GM19025 (cell line): ENCODE measurements around the gene WRAP73.
"Not testable (repeated sequence)": the region's sequence is repeated elsewhere in the genome, so short reads cannot be mapped to it uniquely, and the experiment has no call there.

ENCODE experiments used
- ATAC-seq: cut with Tn5 transposase; IDR thresholded peaks from one replicate; pipeline ENCODE4 v1.9.1; 2021; ENCODE audit warnings: mild to moderate bottlenecking, low read depth, moderate library complexity; ENCODE audit not compliant: unreplicated experiment

Gene WRAP73

GRCh38 chr1:3632716-3633343 is 17.1 kb downstream of the WRAP73 start:
- ATAC-seq: no peak

GRCh38 chr1:3632298-3632697 is 17.6 kb downstream of the WRAP73 start:
- no peak for ATAC-seq

DNA sequence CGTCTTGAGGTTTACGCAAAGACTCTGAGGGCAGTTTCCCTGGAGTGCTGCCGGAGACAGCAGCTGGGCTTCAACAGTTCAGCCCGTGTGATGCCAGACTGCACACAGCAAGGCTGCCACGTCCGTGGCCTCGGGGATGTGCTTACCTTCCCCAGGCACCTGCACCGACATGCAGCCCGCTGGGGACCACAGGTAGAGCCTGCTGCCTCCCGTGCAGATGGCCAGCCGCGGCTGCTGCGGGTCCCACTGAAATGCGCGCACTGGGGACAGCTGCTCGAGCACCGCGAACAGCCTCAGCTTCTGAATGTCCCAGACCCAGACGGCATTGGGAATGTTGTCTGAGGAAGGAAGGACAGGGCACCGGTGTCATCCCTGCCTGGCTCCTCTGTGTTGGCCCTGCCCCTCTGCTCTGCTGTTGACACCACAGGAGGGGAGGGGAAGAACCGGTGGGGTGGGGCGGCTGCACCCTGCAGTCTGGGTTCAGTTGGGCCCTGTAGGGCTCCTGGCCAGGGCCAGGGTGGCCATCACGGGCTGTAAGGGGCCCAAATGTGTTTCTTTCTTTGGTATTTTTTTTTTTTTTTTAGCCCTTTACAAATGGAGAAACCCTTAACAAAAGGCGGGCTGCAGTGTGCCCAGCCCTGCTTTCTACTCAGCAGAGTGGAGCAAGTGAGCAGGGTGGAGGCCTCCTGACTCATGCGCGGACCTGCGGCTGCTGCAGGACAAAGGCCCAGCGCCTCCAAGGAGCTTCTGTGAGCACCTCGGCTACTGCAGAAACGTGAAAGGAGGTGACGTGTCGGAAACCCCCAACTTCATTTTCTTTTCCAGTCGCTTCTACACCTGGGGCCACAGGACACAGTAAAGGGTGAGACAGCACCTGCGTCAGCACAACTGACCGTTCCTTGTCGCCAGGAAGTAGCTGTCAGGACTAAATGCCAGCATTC is 18.3 kb downstream of the WRAP73 start:
- ATAC-seq: no peak

DNA sequence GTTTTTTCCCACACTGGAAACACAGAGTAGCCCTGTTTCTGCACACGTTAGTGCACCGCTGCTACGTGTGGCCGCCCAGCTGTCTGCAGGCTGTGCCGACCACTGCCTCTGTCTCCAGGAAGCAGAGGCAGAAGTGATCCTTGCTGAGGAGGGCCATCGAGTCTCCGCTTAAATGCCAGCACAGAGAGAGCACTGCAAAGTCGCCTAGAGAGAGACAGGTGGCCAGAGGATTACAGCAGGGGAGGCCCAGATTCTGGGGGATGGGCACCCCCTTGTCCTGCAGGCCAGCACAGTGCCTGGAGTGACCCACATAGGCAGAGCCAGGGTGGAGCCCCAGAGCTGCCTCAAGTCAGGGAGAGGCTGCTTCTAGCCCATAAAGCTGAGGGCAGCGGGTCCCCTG is 19.0 kb downstream of the WRAP73 start:
- no peak for ATAC-seq

DNA sequence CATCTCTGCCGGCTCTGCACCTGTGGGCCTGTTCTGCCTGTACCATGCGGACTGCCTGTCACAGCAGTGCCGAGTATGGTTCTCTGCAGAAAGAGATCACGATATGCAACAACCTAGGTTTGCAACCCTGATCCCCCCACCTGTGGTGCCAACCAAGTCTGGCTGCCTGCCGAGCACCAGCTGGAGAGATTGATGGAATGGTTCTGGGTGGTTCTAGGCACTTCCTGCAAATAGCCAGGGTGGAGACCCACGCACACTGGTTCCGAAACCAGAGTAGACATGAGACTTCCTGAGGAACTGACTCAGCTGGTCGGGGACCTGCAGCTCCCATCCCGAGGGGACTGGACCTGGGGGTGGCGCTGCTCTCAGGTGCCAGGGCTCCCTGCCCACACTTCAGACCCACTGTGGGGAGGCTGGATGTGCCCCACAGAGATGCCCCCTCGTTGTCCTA is 19.7 kb downstream of the WRAP73 start:
- ATAC-seq: no peak

DNA sequence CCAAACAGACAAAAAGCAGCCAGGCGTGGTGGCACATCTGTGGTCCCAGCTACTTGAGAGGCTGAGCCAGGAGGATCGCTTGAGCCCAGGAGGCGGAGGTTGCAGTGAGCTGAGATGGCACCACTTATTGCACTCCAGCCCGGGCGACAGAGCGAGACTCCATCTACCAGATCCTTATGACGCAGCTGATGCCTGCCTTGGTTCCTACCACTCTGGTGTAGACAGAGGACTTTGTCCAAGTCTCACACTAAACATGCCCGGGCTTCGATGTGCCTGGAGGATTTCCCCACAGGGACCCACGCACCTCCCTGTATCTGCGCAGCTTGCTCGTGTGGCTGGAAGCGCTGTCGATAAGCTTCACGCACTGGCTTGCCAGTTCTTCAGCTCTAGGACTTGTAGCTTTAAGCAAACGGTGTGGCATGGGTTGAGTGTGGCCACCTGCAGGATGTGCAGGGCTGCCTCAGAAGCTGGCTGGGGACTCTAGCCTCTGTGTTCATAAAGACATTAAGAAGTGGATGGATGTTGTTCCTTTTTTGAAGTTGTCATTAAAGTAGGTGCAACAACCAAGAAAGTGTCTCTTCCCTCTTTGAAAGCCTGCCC is 20.2 kb downstream of the WRAP73 start:
- ATAC-seq: no peak

DNA sequence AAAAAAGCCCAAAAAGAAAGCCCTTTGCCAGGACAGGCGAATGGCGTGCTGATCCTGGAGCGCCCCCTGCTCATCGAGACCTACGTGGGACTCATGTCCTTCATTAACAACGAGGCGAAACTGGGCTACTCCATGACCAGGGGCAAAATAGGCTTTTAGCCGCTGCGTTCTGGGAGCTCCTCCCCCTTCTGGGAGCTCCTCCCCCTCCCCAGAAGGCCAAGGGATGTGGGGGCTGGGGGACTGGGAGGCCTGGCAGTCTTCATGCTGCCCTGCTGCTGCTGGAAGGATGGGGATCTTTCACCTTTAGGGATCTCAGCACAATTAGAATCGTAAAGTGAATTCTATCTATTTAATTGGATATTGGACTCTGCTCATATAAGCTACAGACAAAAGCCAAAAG is 21.5 kb downstream of the WRAP73 start:
- ATAC-seq: no peak

DNA sequence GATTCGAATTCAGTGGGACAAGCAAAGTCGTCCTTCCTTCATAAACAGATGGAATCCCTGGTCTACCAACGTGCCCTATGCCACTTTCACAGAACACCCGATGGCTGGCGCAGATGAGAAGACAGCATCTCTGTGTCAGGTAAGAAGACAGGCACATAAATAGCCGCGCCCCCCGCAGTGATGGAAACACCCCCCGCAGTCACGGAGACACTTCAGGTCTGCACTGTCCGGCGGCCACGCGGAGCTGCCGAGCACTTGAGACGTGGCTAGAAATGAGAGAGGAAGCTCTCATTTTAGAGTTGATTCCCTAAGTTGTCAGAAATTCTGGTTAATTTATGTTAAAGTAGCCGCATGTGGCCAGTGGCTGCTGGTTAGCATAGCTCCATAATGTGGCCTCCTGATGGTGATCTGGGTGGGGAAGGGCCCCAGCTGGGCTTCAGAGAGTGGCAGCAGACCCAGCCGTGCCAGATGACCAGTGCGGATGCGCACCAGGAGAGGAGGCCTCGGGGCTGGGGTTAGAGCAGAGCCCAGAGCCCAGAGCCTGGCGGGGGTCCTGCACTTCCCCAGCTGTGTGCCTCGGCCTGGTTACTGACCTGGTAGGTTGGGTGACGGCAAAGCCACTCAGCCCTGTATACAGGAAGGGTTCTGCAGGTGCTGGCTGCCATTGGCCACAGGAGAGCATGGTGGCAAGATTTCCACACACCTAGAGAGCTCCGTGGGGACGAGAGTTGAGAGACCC is 22.2 kb downstream of the WRAP73 start:
- no peak for ATAC-seq

DNA sequence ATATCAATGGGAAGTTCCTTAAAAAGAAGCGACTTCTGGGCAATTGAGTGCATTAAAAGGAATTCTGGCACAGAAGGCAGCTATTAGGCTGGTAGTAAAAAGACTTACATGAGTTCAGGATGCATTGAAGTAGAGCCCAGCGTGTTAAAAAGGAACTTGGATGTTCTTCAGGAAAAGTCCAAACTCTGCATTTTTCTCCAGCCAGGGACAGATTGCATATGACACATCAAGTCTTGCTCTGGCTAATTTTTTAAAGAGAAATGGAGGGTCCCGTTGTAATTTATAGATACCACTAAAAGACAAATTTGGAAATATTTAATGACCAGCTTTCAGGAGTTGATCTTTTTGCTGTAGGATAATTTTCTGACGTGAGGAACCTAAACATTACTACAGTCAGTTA is 23.9 kb downstream of the WRAP73 start:
- no peak for ATAC-seq

GRCh38 chr1:3625151-3625907 is 24.6 kb downstream of the WRAP73 start:
- ATAC-seq: peak; percentile 1

- peak; percentile 89 for ATAC-seq
These were observed 25.4 kb downstream of the WRAP73 start, which contains the start of gene TPRG1L for GRCh38 chr1:3624200-3625136. Gene TPRG1L (plus strand): TSS chr1:3625015. CDS start chr1:3625073, 58 bp downstream.

DNA sequence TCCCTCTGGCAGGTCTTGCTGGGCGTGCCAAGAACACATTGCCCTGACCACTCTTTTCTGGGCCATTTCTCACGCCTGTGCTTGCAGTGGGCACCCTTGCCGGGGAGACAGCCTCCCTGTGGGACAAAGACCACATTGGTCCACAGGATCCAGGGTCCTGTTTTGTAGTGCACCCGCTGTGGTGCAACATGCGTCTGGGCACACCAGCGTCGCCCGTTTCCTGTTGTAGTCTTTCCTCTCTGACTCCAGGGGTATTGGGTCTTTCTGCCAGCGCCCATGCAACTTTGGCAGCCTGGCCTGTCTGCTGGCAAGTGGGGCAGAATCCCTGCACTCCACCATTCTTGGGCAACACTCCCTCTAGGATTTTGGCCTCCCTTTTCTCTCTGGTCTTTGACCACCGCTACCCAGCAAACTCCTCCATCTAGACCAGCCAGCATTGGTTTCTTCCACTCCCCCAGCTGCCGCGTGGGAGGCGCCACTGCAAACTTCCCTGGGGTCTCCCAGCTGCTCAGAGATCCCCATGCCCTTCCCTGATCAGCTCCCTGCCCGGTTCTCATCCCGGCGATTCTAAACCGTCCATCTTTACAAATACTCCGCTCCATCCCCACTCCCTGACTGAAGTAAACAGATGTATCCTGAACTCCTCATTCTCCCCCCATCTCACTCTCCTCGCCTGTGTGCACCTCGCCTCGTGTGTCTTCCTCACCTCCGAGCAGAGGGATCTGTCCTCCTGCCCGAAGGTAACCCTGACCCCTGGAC is 26.3 kb downstream of the WRAP73 start:
- no peak for ATAC-seq

GRCh38 chr1:3622102-3622501 is 27.8 kb downstream of the WRAP73 start:
- ATAC-seq: not testable (repeated sequence)

DNA sequence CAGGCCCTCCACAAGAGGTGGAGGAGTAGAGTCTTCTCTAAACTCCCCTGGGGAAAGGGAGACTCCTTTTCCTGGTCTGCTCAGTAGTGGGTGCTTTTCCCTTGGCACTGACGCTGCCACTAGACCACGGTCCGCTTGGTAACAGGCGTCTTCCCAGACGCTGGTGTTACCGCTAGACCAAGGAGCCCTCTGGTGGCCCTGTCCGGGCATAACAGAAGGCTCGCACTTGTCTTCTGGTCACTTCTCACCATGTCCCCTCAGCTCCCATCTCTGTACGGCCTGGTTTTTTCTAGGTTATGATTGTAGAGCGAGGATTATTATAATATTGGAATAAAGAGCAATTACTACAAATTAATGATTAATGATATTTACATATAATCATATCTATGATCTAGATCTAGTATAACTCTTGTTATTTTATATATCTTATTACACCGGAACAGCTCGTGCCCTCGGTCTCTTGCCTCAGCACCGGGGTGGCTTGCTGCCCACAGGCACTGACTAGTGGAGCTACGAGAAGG is 28.7 kb downstream of the WRAP73 start:
- ATAC-seq: not testable (repeated sequence)

GRCh38 chr1:3620708-3621107 is 29.2 kb downstream of the WRAP73 start:
- no peak for ATAC-seq

DNA sequence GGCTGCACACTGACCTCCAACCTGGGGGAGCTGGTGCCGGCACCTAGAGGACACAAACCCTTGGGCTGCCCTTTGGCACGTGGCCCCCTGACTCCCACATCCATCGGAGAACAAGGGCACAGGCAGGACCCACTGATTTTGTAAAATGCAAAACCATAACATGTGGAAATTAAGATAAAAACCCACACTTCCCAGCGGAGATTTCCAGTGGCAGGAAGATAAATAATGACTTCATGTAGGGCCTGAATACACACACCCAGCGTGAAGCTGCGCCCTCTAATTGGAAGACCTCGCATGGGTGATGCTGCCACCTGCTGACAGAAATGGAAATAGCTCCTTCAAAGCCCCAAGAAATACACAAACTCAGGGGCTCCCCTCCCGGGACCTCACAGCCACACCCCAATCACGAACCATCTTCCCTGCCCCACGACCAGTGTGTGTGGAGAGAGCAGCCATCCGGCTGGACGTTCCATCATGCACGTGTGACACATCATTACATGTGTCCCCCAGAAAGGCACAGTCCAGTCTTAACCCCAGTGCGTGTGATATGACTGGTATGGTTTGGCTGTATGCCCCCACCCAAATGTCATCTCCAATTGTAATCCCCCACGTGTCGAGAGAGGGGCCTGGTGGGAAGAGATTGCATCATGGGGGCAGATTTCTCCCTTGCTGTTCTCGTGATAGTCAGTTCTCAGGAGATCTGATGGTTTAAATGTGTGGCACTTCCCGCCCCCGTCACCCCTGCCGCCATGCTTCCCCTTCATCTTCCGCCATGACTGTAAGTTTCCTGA is 30.8 kb downstream of the WRAP73 start:
- no peak for ATAC-seq

DNA sequence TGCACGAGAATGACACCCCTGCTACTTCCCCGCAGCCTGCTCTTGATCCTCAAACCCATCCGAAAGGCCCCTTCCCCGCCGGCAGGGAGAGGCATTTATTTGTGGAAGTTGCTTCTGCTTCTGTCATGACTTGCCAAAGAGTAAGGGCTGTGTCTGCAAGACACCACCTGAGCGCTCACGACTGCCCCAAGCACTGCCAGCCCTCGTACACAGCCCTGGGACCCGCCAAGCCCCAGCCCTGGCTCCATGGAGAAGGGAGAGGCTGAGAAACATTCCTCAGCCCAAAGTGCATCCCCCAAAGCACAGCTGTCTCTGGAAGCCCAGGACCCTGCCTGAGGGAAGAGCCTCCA is 31.4 kb downstream of the WRAP73 start:
- no peak for ATAC-seq
